ENCODE results near the gene TRAIP. TPM values are rescaled to one million over a fixed set of nuclear protein-coding genes. Genes with fewer than 3 reads are reported as not detected.

Gene TRAIP
- total RNA-seq, 1 experiment from 2014 or later: 20.6 TPM

- Histone ChIP-seq H3K9me3 (ENCODE audit: insufficient read depth, low read depth) (no peaks in the 10 kb centered on the region), H3K79me2 (ENCODE audit: low read depth) (peaks cover 61% of the 10 kb centered on the region), H3K36me3 (ENCODE audit: low read depth) (peaks cover 17% of the 10 kb centered on the region; the same call in 1 of the 2 replicates), H4K20me1 (ENCODE audit: insufficient read depth) (peaks cover 3% of the 10 kb centered on the region), H3K27me3 (ENCODE audit: insufficient read depth, low read depth) (no peaks in the 10 kb centered on the region), H3K4me2 (peak overlapping the region; percentile 97), H2AFZ (no peak overlapping the region), H3F3A (ENCODE audit: insufficient read depth, low read depth) (peaks cover 37% of the 10 kb centered on the region), H3K4me1 (replicated peaks; ENCODE audit: insufficient read depth) (peaks cover 37% of the 10 kb centered on the region), H3K9me2 (ENCODE audit: insufficient read depth) (no peaks in the 10 kb centered on the region), H3K4me3 (peak overlapping the region; percentile 87), H3K27ac (peak overlapping the region; percentile 95)
- ChIA-PET POLR2A (ENCODE audit: unreplicated experiment) (interaction anchor here (0.5 to 1.4 kb wide), 12 partner anchors 17 to 299 kb away, joined by 3 to 15 read pairs (median 4); partner anchors contain the start of genes INKA1, MON1A and UBA7), CTCF (interaction anchor here (0.6 to 1.0 kb wide), 3 partner anchors 22 to 913 kb away, joined by 4 to 9 read pairs (median 8); partner anchors contain the start of gene INKA1)
- BruUV-seq (replicated peaks): no TSS peak
- DNase-seq: peak; percentile 95 to 98
- intact Hi-C loops (cut with micrococcal nuclease; ENCODE audit: unreplicated experiment): loop anchor here (1.0 to 5.0 kb wide), 2 partner anchors 29 to 113 kb away; partner anchors contain the start of genes IP6K1 and MON1A
- TF ChIP-seq CTCF (conservative IDR thresholded peaks at IDR 0.05) (no peak), EZH2 (IDR thresholded peaks at IDR 0.05; ENCODE audit: low read depth) (no peak)
Observed at GRCh38 chr3:49900491-49901153, 44.3 kb upstream of the TRAIP start.

GRCh38 chr3:49899815-49900214 is 43.5 kb upstream of the TRAIP start:
- Histone ChIP-seq H2AFZ (no peak overlapping the region), H3K4me3 (peak overlapping the region; percentile 61), H3K79me2 (ENCODE audit: low read depth) (peaks cover 55% of the 10 kb centered on the region), H3K4me1 (replicated peaks; ENCODE audit: insufficient read depth) (peaks cover 29% of the 10 kb centered on the region), H3K9me2 (ENCODE audit: insufficient read depth) (no peaks in the 10 kb centered on the region), H3K27me3 (ENCODE audit: insufficient read depth, low read depth) (no peaks in the 10 kb centered on the region), H3K9me3 (ENCODE audit: insufficient read depth, low read depth) (no peaks in the 10 kb centered on the region), H3K27ac (peak overlapping the region; percentile 95), H3F3A (ENCODE audit: insufficient read depth, low read depth) (peaks cover 30% of the 10 kb centered on the region), H4K20me1 (ENCODE audit: insufficient read depth) (peaks cover 3% of the 10 kb centered on the region), H3K36me3 (ENCODE audit: low read depth) (peaks cover 17% of the 10 kb centered on the region; the same call in 1 of the 2 replicates), H3K4me2 (peak overlapping the region; percentile 97)
- intact Hi-C loops (cut with micrococcal nuclease; ENCODE audit: unreplicated experiment): loop anchor here (1.0 to 5.0 kb wide), 2 partner anchors 29 to 113 kb away; partner anchors contain the start of genes IP6K1 and MON1A
- BruUV-seq (replicated peaks): TSS peak; percentile 20
- TF ChIP-seq EZH2 (IDR thresholded peaks at IDR 0.05; ENCODE audit: low read depth): no peak
- DNase-seq: no peak
- ChIA-PET CTCF (interaction anchor here (0.6 to 1.0 kb wide), 3 partner anchors 23 to 912 kb away, joined by 3 to 8 read pairs (median 4); partner anchors contain the start of gene INKA1), POLR2A (ENCODE audit: unreplicated experiment) (interaction anchor here (0.6 to 1.4 kb wide), 3 partner anchors 16 to 95 kb away, joined by 13 to 15 read pairs (median 14); no protein-coding TSS in a partner anchor)

- H3K36me3 ChIP-seq (ENCODE audit: low read depth): peaks cover 17% of the 10 kb centered on the region; the same call in 1 of the 2 replicates
- BruUV-seq (replicated peaks): no TSS peak
Observed at GRCh38 chr3:49898991-49899390, 42.6 kb upstream of the TRAIP start.

More at GRCh38 chr3:49898991-49899390, 42.6 kb upstream of the TRAIP start:
- Histone ChIP-seq H3K9me3 (ENCODE audit: insufficient read depth, low read depth) (no peaks in the 10 kb centered on the region), H3K27ac (no peak overlapping the region), H3K9me2 (ENCODE audit: insufficient read depth) (no peaks in the 10 kb centered on the region), H3K4me1 (replicated peaks; ENCODE audit: insufficient read depth) (peaks cover 20% of the 10 kb centered on the region), H3F3A (ENCODE audit: insufficient read depth, low read depth) (peaks cover 23% of the 10 kb centered on the region), H3K27me3 (ENCODE audit: insufficient read depth, low read depth) (no peaks in the 10 kb centered on the region), H3K4me3 (no peak overlapping the region; the same call in 1 of the 2 replicates), H2AFZ (no peak overlapping the region), H4K20me1 (ENCODE audit: insufficient read depth) (peaks cover 3% of the 10 kb centered on the region), H3K79me2 (ENCODE audit: low read depth) (peaks cover 50% of the 10 kb centered on the region), H3K4me2 (peak overlapping the region; percentile 97)
- no peak for DNase-seq
- ChIA-PET POLR2A (ENCODE audit: unreplicated experiment) (no interaction called here), CTCF (interaction anchor here (0.6 to 0.7 kb wide), 2 partner anchors 22 to 141 kb away, joined by 3 to 4 read pairs; no protein-coding TSS in a partner anchor)
- no peak for TF ChIP-seq CTCF (conservative IDR thresholded peaks at IDR 0.05)
- TF ChIP-seq EZH2 (IDR thresholded peaks at IDR 0.05; ENCODE audit: low read depth): no peak
- intact Hi-C loops (cut with micrococcal nuclease; ENCODE audit: unreplicated experiment): no loop called here
